ENCODE data around the gene ANKRD34A. TPM values are rescaled to one million over a fixed set of nuclear protein-coding genes. Genes with fewer than 3 reads are reported as not detected.
A peak's percentile ranks its signal among the peaks of the same experiment; 100 is the strongest.

The ANKRD34A gene
- total and polyA plus RNA-seq, 2 of the 8 experiments (the other 6 are each of a cell fraction or from before 2014, with no cell fraction given): 0.15 to 0.20 TPM

- no peak for TF ChIP-seq CEBPB (IDR thresholded peaks at IDR 0.05; ENCODE audit: low read depth, low read length)
- no peak for TF ChIP-seq ZNF274 (IDR thresholded peaks at IDR 0.05; ENCODE audit: borderline replicate concordance, extremely low read depth, low read length)
- no peak for TF ChIP-seq ATF2 (IDR thresholded peaks at IDR 0.05; ENCODE audit: low read length)
- no peak for TF ChIP-seq NANOG (IDR thresholded peaks at IDR 0.05; ENCODE audit: insufficient read depth, low read depth, low read length, poor library complexity, severe bottlenecking)
- peak; percentile 31; the same call in 1 of the 2 replicates for TF ChIP-seq MAX (IDR thresholded peaks at IDR 0.05)
- no peak for TF ChIP-seq ASH2L (IDR thresholded peaks at IDR 0.05; ENCODE audit: low read length)
- TF ChIP-seq RAD21 (IDR thresholded peaks at IDR 0.05 in 1 of 2, conservative IDR thresholded peaks at IDR 0.05 in 1 of 2; ENCODE audit: low read depth in 2 of 2, low read length in 2 of 2): peak; percentile 94 to 98
- no peak for TF ChIP-seq SP1 (IDR thresholded peaks at IDR 0.05; ENCODE audit: low read depth, low read length)
- TF ChIP-seq SP2 (IDR thresholded peaks at IDR 0.05; ENCODE audit: low read length): no peak
- TF ChIP-seq TAF7 (optimal IDR thresholded peaks at IDR 0.05; ENCODE audit: borderline replicate concordance, low read depth, low read length): peak; percentile 21
These were observed 13.4 kb upstream of the ANKRD34A start (continued) for GRCh38 chr1:145977486-145978470.

All from H1 (cell line).